ENCODE data around the gene KCNJ3.

KCNJ3 gene

DNA sequence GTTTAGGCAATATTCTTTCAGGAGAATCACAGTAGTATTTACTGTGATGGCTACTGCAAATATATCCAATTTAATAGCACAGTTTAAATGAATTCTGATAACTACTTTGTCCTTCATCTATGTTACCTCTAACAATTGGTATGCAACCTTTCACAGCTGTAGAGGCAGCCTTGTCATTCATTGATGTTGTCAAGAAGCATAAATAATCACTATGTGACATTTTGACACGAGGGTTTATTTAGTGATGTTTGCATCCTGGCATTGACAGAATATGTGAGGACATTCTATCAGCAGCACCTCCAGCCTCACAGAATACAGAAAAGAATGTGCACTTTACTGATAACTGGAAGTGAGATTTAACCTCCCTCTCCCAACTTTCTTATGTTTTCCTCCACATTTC, 9.3 kb upstream of the KCNJ3 start:
- TF ChIP-seq SIN3A (IDR thresholded peaks at IDR 0.05; ENCODE audit: borderline replicate concordance, insufficient read depth, low read length): no peak
- no peak for TF ChIP-seq POLR2AphosphoS5 (IDR thresholded peaks at IDR 0.05; ENCODE audit: low read depth, low read length)
- TF ChIP-seq FOXP2 (optimal IDR thresholded peaks at IDR 0.05; ENCODE audit: borderline replicate concordance, extremely low read depth, extremely low read length, insufficient read depth): no peak
- TF ChIP-seq, protein P1, sequence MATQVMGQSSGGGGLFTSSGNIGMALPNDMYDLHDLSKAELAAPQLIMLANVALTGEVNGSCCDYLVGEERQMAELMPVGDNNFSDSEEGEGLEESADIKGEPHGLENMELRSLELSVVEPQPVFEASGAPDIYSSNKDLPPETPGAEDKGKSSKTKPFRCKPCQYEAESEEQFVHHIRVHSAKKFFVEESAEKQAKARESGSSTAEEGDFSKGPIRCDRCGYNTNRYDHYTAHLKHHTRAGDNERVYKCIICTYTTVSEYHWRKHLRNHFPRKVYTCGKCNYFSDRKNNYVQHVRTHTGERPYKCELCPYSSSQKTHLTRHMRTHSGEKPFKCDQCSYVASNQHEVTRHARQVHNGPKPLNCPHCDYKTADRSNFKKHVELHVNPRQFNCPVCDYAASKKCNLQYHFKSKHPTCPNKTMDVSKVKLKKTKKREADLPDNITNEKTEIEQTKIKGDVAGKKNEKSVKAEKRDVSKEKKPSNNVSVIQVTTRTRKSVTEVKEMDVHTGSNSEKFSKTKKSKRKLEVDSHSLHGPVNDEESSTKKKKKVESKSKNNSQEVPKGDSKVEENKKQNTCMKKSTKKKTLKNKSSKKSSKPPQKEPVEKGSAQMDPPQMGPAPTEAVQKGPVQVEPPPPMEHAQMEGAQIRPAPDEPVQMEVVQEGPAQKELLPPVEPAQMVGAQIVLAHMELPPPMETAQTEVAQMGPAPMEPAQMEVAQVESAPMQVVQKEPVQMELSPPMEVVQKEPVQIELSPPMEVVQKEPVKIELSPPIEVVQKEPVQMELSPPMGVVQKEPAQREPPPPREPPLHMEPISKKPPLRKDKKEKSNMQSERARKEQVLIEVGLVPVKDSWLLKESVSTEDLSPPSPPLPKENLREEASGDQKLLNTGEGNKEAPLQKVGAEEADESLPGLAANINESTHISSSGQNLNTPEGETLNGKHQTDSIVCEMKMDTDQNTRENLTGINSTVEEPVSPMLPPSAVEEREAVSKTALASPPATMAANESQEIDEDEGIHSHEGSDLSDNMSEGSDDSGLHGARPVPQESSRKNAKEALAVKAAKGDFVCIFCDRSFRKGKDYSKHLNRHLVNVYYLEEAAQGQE (IDR thresholded peaks at IDR 0.05; ENCODE audit: insufficient read depth in 1 of 2, low read depth in 2 of 2, low read length in 2 of 2): no peak
- no peak for TF ChIP-seq TAF1 (IDR thresholded peaks at IDR 0.05; ENCODE audit: borderline replicate concordance, insufficient read depth, low read length)

DNA sequence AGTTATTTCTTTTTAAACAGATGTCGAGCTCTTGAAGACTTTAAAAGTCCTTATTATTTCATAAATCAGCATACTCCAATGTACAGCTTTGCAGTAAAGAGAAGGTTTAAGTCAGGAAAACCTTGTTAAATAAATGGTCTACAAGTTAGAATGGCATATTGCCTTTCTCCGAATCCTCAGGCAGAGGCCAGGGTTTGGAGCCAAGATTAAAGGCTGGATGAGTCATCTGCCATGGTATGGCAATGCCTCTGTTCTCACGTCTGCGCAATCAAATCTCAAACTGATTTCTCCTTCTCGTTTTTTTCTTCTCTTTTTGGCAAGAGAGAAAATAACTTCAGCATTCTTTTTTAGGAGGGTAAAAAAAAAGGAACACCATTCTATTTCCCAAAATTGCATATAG, 5.6 kb upstream of the KCNJ3 start:
- no peak for TF ChIP-seq POLR2AphosphoS5 (IDR thresholded peaks at IDR 0.05; ENCODE audit: low read depth, low read length)
- TF ChIP-seq FOXP2 (optimal IDR thresholded peaks at IDR 0.05; ENCODE audit: borderline replicate concordance, extremely low read depth, extremely low read length, insufficient read depth): no peak
- TF ChIP-seq SIN3A (IDR thresholded peaks at IDR 0.05; ENCODE audit: borderline replicate concordance, insufficient read depth, low read length): no peak
- TF ChIP-seq TAF1 (IDR thresholded peaks at IDR 0.05; ENCODE audit: borderline replicate concordance, insufficient read depth, low read length): no peak
- TF ChIP-seq, protein P1 (IDR thresholded peaks at IDR 0.05; ENCODE audit: insufficient read depth in 1 of 2, low read depth in 2 of 2, low read length in 2 of 2): no peak

DNA sequence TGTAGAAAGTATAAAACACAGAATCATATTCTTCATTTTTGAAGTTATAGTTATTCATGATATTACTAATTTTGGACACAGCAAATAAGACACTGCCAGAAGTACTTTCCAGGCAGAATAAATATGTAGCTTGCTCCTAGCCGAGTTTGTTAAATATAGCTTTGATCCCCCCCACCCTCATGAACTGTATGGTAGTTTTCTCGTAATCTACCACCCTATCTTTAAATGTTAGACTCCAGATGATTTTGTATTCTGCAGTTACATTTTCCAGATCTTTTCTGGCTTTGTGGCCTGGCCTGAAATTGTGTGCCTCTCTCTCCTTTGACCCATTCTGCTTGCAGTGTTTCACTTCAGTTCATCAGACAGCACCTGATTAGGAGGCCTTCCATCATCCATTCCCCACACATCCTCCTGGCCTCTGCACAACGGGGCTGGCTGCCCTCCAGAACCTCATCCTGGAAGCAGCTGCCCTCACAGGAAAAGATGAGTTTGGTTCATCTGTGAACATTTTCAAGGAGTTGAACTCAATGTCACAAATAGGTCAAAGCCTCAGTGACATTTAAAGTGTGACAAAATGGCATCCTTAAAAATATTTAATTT, 4.7 kb upstream of the KCNJ3 start:
- TF ChIP-seq FOXP2 (optimal IDR thresholded peaks at IDR 0.05; ENCODE audit: borderline replicate concordance, extremely low read depth, extremely low read length, insufficient read depth) (no peak), SIN3A (IDR thresholded peaks at IDR 0.05; ENCODE audit: borderline replicate concordance, insufficient read depth, low read length) (no peak), TAF1 (IDR thresholded peaks at IDR 0.05; ENCODE audit: borderline replicate concordance, insufficient read depth, low read length) (no peak), POLR2AphosphoS5 (IDR thresholded peaks at IDR 0.05; ENCODE audit: low read depth, low read length) (no peak)
- TF ChIP-seq, protein P1 (IDR thresholded peaks at IDR 0.05; ENCODE audit: insufficient read depth in 1 of 2, low read depth in 2 of 2, low read length in 2 of 2): no peak

DNA sequence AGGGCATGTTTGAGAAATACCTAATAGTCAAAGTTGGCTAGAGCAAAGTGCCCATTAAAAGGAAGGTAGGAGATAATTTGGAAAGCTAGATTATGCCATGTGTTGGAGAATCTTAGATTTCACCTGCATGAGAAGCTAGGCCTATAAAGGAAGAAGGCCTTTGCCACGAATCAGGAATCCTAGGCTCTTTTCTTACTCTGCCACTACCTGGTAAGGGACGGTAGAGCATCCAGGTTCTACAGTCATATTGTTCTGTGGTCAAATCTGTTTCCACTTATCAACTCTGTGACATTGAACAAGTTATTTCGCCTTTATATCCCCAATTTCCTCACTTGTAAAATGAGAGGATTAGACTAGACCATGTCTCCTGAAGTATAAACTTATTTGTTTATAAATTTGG, 3.6 kb upstream of the KCNJ3 start:
- TF ChIP-seq SIN3A (IDR thresholded peaks at IDR 0.05; ENCODE audit: borderline replicate concordance, insufficient read depth, low read length) (no peak), POLR2AphosphoS5 (IDR thresholded peaks at IDR 0.05; ENCODE audit: low read depth, low read length) (no peak), TAF1 (IDR thresholded peaks at IDR 0.05; ENCODE audit: borderline replicate concordance, insufficient read depth, low read length) (no peak), FOXP2 (optimal IDR thresholded peaks at IDR 0.05; ENCODE audit: borderline replicate concordance, extremely low read depth, extremely low read length, insufficient read depth) (no peak)
- TF ChIP-seq, protein P1 (IDR thresholded peaks at IDR 0.05; ENCODE audit: insufficient read depth in 1 of 2, low read depth in 2 of 2, low read length in 2 of 2): no peak
